Measurements from ENCODE around the gene KIF5C.

Gene KIF5C

DNA sequence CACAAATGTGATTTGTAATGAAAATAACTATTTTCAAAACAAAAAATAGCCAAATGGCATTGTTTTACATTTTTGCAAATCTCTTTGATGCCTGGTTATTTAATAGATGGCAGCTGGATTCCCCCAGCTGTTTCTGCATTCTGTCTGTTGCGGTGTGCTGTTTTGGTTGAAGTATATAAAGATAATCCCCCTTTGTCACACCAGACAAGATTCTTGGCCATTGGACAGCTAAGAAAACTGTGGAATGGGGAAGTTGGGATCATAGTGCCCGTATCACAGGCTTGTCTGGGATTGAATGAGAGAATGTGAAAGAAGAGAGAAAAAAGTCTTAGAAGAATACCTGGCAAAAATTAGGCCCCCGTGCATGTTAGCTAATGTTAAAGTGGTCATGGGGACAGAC lies 144.0 kb downstream of the KIF5C start:
- no peak for DNase-seq

DNA sequence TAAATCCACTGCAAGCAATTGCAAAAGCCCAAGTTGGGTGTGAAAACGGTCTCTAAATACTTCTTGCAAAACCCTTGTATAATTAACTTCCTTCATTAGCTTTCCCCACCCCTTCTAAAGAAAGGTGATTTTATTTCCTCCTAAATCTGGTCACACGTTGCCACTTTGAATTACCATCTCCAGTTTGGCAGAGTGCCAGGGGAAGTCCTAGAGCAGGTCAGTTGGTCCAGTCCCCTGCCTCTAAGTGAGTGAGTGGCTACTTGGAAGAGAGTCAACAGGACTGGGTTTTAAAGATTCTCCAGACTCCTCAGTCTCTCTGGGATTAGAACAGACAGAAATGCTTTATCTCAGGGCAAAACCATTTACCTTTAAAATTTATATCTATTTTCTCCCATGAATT lies 144.7 kb downstream of the KIF5C start:
- no peak for DNase-seq

DNA sequence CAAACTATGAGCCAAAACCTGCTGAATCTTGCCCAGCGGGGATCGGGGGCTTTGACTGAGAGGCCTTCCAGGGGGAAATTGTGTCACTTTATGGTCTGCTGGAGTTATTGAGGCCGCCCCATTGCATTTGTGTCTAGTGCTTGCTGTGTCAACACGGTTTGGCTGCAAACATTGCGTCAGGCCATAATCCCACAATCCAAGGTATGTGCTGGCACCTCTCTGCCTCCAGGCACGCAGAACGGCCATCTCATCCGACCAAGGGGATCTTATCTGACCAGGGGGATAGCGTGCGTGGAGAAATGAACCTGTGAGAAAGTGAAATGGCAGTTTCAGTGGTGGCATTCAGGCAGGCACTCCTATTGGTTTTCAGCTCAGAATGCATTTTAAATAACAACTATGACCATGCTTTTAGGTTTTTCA lies 145.4 kb downstream of the KIF5C start:
- no peak for DNase-seq

DNA sequence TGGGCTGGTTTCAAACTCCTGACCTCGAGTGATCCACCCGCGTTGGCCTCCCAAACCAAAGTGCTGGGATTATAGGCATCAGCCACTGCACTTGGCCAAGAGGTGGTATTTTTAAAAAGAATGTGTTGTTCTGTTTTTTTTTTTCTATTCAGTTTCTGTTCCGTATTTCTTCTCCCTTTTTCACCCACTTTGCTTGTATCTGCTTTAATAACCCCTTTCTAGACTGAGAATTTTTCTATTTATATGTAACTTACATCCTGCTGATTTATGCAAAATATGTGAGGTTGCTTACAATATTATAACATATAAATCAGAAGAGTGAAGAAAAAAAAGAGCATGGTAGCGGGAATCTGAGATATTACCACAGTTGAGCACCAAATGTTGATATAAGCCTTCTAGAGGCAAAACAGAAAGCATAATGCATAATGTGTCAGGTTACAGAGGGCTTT lies 146.3 kb downstream of the KIF5C start:
- DNase-seq, result no peak

DNA sequence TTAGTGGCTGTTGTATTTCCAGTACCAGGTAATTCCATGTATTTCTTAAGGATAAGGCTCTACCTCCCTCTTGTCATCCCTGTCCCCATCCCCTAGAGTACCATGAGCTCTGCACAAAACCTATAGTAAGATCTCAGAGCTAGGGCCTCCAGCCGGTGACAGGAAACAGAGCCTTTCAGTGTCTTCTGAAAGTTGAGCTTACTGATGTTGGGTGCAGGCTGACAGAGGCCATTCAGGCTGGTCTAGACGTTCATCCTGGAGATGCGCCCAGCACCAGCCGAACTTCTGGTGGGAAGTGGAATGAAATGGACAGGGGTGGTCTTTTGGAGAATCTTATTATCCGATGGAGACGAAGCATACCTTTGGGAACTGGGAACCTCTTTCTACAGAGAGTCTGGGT lies 146.7 kb downstream of the KIF5C start:
- DNase-seq, result no peak

DNA sequence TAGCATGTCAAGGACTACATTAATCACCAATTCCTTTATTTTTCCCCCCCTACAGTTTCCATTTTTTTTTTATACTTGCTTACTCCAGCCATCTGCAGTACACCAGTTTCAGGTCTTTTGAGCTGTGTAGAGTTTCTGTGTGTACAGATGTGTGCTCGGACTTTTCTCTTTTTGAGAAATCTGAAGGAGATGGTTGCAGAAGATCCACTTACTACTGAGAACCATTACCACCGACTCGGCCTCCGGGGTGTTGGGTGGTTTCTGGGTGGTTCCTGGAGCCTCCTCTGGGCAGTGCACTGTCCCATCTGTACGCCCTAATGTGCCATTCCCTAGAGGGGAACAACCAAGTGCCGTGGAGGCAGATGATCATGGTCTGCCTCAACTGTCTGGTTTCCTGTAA lies 148.1 kb downstream of the KIF5C start:
- no peak for DNase-seq

DNA sequence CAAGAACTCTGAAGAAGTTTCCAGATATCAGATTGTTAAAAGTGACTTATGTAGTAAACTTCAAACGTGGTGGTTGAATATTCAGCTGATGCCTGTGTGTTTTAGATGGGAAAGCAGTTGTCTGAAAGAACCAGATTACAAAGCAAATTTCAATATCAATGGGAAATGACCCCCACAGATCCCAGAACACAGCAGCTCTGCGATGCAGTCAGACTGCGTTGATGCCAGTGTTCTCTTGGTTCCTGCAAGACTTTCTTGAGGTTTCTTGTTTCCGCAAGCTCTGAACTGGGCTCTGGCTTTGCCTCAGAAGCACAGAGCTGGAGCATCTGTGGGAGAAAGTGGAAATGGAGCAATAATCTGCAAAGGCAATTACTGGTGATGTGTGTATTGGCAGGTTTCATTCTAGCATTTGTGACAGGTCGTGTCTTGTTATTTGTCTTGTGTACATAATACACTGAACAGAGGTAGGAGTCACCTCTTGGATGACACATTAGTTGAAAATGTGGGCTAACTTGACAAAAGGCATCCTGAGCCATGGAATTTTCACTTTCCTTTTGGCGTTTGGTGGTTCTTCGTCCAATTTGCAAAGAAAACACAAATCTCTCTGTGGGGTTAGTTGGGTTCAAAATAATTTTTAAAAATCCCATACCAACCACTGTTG lies 152.7 kb downstream of the KIF5C start:
- no peak for DNase-seq

DNA sequence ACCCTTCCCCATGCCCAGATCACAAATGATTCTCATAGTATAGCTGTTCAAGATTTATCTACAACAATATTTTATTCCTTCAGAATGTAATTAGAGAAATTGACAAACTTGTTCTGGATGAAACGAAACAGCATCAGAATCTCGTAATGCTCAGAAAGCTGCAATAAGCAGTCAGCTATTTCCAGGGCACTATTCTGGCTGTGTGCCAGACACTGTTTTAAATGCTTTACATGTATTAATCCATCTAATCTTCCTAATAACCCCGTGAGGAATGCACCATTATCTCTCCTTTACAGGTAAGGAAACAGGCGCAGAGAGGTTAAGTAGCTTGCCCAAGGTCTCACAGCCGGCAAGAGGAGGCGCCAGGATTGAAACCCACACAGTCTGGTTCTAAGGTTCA lies 153.3 kb downstream of the KIF5C start:
- DNase-seq, result no peak

DNA sequence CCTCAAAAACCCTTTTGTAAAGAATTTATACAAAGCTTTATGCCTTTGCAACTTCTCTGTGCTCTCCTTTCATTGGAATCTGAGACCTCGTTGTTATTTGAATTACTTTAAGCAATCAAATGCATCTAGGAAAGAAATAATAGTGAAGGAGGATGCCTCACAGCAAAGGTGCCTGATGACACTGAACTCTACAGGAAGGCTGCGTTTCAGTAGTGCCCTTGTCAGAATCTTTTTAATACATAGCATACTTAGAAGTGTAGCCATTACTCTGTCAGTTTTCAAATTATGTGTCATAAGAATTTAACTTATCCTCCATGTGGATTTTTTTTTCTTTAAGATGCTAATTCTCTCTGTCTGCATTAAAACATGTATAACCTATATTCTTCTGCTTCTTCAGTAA lies 153.9 kb downstream of the KIF5C start:
- DNase-seq, result no peak

DNA sequence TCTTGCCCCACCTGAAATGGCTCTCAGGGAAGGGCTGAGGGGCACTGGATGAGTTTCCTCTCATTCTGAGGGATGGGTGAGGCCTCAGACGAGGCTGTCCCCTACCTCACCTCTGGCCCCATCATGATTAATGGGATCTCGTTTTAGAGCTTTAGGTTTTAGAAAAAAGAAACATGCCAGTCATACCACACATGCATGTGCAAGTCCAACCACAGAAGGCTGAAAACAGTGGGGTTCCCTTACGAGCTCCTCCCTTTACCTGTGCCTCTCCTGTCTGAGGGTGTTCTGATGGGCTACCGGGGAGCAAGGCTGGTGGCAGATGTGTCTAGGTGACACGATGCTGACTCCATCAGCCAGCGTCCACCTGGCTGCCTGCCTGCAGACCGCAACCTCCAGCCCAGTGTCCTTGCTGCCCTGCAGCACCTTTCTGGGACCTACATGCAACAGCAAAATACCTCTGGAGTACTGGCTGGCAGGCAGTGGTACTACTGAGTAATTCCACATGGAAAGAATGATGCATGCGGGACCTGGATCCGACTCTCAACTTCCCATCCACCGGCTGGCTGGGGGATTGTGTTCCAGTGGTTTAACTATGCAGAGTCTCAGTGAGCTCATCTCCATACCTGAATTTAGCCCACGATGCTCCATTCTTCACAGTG lies 154.4 kb downstream of the KIF5C start:
- no peak for DNase-seq

DNA sequence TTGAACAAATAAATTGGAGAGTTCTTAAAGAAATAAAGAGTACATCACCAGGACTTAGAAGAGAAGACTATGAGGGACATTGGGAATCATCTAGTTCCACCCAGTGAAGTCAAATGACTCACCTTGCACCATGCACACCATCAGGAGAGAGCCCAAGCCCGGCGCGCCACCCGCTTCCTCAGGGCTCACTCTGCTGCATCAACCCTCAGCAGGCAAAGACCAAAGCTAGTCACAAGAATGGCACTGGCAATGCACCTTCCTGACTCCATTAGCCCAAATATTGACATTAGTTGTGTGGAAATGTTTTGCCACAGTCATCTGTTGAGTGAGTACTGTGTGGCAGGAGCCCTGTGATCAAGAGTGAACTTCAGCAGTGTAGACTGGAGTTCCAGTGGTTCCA lies 156.4 kb downstream of the KIF5C start:
- DNase-seq, result no peak

DNA sequence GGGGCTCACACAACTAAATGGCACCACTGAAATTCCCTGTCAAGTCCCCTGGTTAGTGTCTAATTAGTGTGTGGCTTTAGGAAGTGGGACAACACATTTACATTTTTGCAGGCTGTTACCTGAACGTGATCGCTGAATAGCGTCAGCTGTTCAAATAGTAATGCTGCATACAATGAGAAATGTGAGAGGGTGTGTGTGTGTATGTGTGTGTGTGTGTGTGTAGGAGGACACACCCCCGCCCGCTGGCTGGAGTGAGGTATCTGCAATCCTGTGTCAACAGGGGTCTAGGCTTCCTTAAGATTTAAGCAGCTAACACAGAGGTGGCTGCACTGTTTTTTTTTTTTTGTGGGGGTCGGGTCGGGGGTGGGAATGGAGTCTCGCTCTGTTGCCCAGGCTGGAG lies 158.7 kb downstream of the KIF5C start:
- no peak for DNase-seq

DNA sequence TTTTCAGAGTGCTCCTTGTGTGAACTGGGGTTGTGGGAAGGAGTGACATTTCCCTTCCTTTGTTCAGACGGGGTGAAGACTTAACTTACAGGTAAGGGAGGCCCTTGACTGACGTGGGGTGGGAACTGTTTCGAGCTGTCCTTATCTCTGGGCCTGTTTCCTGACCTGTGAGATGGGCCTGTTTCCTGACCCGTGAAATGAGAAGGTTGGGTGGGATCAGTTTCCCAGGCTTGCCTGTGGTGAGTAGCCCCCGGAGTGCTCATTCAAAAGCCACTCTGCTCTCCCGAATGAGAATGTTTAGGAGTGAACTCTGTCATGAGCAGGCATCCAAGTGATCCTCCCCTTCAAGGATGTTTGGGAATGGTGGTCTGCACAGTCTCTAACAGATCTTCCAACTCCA lies 159.4 kb downstream of the KIF5C start:
- no peak for DNase-seq

DNA sequence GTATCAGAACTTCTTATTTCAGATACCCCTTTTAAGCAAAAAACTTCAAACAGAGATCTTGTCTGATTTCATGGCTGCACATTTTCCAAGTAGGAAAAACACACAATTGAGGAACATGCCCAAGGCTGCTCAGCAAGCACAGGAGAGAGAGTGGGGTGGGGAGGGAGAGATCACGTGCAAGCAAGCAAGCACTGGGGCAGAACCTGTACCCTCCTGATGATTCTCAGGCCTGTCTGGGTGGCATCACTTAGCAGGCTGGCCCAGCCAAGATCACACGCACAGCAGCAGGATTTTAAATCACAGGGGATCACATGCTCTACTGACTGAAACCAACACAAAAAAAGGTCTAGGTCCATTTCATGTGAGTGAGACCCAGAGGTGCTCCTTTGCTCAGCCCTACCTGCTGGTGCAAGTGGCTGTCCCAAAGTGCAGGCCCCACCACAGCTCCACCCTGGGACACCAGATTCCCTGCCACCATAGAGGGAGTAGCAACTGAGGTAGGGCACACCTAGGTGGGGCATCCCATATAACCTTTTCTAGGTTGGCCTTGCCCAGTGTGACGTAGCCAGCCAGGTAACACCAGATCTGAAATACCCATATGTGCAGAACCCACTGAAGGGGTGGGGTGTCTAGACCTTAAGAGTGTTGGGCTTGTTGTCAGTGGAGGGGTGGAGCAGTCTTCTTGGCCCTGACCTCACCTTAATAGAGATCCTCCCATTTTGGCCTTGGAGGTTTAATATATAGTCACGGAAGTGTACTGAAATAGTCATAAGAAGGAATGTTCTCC lies 161.7 kb downstream of the KIF5C start:
- no peak for DNase-seq

DNA sequence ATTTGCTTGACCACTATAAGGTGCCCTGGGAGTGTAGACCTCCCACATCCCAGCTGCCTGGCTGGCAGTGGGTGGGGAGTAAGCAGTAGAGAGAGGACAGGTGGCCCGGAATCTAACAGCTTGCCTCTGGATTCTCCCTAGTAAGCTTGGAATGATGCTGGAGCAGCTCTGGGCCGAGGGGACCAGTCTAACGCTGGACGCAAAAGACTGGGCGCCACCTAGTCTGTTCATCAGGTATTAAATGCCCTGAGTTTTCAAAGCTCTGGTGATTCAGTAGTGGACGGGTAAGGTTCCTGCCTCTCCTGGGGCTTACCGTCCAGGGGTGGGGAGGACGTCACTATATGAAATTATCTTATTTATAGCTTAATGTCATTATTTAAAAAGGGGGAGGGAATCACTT lies 162.8 kb downstream of the KIF5C start:
- DNase-seq, result no peak

DNA sequence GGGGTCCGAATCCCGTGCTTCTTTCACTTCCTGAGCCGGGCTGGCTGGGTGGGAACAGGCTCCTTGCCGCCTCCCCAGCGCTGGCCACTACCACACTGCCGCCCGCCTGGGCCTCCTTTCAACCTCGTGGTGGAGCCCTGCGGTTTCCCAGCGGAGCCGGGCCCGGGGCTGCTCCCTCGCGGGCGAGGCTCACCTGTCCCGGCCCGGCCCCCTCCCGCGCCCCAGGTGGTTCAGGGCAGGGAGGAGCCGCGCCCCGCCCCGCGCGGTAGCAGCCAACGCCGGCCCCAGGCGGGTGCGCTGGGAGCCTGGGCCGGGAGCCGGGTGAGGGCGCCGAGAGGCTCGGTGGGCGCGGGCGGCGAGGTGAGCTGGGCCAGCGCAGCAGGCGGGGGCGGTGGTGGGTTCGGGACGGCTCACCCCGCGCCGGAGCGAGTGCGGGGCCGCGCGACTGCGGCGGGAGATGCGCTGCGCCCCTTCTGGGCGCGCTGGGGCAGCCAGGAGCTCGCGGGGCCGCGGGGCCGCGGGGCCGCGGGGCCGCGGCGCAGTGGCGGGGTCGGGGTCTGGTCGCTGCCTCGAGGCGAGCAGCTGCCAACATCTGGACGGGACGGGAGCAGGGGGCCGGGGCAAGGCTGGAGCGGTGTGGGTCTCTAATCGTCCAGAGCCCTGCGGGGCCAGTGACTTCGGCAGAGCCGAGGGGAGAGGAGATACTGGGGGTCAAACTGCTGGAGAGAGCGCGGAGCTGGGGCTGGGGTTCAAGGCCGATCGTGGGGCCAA lies 163.6 kb downstream of the KIF5C start, which contains the start of gene LYPD6B:
TSS of gene LYPD6B (plus strand) at position 258 of the 771 bp plus-strand sequence. CDS start 92,250 bp downstream, outside the sequence.
- DNase-seq, result peak; percentile 13

DNA sequence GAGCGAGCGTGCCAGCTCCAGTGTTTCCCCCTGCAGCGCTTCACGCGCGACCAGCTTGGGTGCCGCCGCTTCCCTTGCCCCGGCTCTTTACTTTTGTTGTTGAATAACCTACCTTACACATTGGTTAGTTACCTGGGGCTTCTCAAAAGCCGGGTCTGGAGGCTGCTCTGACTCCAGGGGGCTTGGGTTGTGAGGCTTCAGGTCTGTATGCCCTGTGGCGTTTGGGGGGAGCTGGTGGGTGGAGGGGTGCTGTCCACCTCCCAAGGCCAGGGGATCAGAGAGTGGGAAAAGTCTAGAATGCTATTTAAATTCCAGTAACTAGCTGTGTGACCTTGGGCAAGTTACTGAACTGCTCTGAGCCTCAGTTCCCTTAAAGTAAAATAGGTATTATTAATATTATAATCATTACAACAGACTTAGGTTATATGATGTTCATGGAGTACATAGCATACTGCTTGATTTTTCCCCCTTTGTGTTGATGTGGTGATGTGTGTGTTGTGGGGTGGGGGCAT lies 164.2 kb downstream of the KIF5C start:
- no peak for DNase-seq

DNA sequence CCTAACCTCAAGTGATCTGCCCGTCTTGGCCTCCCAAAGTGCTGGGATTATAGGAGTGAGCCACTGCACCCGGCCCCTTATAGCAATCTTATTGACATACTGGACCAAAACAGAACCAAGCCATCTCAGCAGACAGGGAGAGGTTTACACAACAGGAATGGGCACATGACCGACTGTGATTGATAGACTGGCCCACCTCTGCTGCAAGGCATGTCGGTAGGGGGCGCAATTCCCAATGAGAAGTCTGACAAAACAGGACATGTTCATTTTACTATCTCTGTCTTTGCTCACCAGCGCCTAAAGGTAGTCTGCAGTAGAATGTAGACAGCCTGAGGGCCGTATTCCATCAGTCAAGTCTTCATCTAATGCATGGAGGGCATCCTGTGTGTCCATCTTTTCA lies 165.4 kb downstream of the KIF5C start:
- peak; percentile 15 for DNase-seq

DNA sequence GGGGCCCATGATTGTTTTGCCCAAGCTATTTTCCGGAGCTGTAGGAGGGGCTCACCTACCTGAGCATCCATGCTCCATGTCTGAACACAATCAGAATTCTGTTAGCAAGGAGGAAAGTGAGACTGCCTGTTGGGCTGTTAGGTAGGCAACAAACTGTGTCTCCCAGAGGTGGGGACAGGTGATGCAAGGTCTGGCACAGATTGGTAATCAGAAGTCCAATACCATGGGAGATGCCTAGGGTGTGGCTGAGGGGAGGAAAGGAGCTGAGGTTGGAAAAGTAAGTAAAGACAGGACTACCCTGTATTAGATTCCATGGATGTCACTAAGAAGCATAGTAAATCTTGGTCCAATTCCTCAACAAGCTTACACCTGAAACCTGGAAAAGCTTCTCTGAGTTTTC lies 166.5 kb downstream of the KIF5C start:
- no peak for DNase-seq

DNA sequence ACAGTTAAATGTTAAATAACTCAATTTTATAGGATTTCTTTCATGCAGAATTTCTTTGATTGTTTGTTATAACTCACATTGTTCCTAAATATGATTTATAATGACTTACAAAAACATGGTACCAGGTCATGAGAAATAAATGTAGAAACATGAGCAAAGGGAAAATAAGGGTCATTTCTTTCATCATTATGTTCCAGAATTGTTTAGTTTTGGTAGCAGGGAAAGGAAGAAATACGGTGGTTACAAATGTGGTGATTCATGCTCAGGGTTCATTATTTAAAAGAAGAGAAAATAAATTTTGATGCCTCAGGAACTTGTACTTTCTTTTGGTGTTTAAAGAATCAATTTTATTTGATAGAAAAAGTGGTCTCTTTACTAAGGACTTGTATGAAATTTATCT lies 167.9 kb downstream of the KIF5C start:
- no peak for DNase-seq

DNA sequence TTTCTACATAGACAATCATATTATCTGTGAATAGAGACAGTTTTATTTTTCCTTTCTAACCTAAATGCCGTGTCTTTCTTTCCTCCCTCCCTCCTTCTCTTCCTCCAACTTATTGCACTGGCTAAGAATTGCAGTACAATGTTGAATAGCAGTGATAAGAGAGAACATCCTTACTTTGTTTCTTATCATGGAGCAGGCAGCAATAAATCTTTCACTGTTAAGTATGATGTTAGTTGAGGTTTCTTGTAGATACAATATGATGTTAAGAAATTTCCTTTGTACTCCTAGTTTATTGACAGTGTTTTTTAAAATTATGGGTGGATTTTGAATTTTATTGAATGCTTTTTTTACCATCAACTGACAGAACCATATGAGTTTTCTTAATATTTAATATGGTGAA lies 169.5 kb downstream of the KIF5C start:
- DNase-seq, result no peak

DNA sequence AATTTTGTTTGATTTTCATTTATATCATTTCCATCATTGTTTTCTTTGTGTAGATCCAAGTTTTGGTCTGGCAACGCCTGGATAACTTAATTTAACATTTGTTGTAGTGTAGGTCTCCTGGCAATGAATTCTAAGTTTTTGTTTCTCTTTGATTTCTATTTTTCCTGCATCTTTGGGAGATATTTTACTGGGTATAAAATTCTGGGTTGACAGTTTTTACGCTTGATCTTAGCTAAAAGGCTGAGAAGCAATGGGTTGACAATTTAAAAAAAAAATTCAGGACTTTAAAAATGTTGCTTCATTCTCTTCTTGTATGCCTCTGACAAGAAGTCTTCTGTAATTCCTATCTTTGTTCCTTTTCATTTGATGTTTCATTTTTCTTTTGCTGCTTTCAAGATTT lies 172.1 kb downstream of the KIF5C start:
- no peak for DNase-seq

DNA sequence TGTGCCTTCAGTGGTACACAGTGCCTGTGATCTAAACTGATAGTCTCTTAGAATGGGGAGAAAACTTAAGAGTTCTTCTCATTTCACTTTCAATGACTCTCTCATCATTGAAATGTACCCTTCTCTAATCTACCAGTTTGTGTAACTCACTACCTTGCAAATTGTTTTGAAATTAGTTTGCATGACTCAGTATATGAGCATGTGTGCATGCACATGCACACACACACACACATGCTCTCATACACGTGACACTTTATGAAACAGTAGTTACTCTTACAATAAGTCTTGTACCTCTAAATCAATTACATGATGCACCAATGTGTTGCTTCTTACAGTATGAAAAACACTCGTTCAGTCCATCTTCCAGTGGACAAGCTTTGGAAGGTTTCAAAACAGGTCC lies 174.1 kb downstream of the KIF5C start:
- DNase-seq, result peak; percentile 34

Measured in fibroblast of skin of back (primary cell).